ENCODE results near the gene LRP1-AS.

Gene LRP1-AS

DNA sequence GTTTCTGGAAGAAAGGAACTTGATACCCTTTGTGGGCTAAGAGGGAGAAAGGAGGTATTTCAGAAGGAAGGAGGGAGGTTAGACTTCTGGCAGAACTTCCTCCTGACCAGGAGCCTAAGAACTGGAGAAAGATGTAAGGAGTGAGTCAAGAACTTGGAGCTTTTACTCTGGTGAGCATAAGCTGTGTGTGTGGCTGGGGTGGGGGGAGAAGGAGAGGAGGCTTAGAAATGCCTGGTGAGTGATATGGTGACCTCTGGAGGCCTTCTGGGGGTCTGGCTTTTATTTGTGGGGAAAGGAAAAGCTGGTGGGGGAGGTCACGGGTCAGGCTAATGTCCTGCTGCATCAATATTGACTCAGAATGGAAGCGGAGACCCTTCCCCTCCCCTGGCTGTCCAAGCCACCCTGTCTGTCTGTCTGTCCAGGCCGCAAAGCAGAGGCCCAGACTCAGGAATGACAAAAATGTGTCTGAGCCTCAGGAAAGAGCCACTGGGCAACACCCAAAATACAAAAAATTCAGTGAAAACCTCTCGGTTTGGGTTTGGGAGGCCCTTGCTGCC, 14.3 kb downstream of the LRP1-AS start:
- Histone ChIP-seq H3K9ac (ENCODE audit: low read depth, low read length) (peak overlapping the region; percentile 75), H3K36me3 (ENCODE audit: insufficient read depth, low read length) (peaks cover 17% of the 10 kb centered on the region), H3K9me3 (replicated peaks; ENCODE audit: low read length) (no peaks in the 10 kb centered on the region), H3K4me3 (ENCODE audit: low read length) (peak overlapping the region; percentile 80), H3K4me1 (ENCODE audit: control insufficient read depth, insufficient read depth, low read length) (peaks cover 78% of the 10 kb centered on the region), H3K4me2 (ENCODE audit: low read length) (peak overlapping the region; percentile 95), H3K27me3 (ENCODE audit: control insufficient read depth, insufficient read depth, low read length) (no peaks in the 10 kb centered on the region)

- peaks cover 14% of the 10 kb centered on the region for H3K36me3 ChIP-seq (ENCODE audit: insufficient read depth, low read length)
- peak overlapping the region; percentile 75 for H3K9ac ChIP-seq (ENCODE audit: low read depth, low read length)
- peak overlapping the region; percentile 80 for H3K4me3 ChIP-seq (ENCODE audit: low read length)
- H3K4me2 ChIP-seq (ENCODE audit: low read length) = peak overlapping the region; percentile 95
- H3K9me3 ChIP-seq (replicated peaks; ENCODE audit: low read length) = no peaks in the 10 kb centered on the region
- H3K4me1 ChIP-seq (ENCODE audit: control insufficient read depth, insufficient read depth, low read length) = peaks cover 71% of the 10 kb centered on the region
- H3K27me3 ChIP-seq (ENCODE audit: control insufficient read depth, insufficient read depth, low read length) = no peaks in the 10 kb centered on the region
Measured at GRCh38 chr12:57131896-57132744, 15.3 kb downstream of the LRP1-AS start.

- peaks cover 67% of the 10 kb centered on the region for H3K4me1 ChIP-seq (ENCODE audit: control insufficient read depth, insufficient read depth, low read length)
- H3K9ac ChIP-seq (ENCODE audit: low read depth, low read length) = peak overlapping the region; percentile 75
- peak overlapping the region; percentile 95 for H3K4me2 ChIP-seq (ENCODE audit: low read length)
- peak overlapping the region; percentile 80 for H3K4me3 ChIP-seq (ENCODE audit: low read length)
- H3K9me3 ChIP-seq (replicated peaks; ENCODE audit: low read length) = no peaks in the 10 kb centered on the region
- H3K36me3 ChIP-seq (ENCODE audit: insufficient read depth, low read length) = peaks cover 14% of the 10 kb centered on the region
- no peaks in the 10 kb centered on the region for H3K27me3 ChIP-seq (ENCODE audit: control insufficient read depth, insufficient read depth, low read length)
Measured at GRCh38 chr12:57130941-57131340, 16.5 kb downstream of the LRP1-AS start.

DNA sequence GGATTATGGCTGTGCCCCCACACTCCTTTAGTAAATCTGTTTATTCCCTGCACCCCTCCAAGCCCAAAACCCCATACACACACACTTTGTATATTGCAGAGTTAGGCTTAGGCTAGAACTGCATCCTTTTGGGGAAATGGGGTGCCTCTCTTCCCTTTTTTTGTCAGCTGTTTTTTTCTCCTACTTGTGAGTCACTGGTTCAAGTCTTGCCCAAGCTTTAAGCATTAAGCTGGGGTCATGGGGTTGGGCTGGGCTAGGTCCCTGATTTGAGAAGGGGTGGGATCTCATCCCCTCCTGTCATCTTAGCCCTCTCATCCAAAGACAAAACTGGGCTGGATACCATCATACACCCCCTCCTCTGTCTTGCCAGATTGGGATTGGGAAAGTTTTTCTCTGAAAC, 17.5 kb downstream of the LRP1-AS start:
- H3K4me2 ChIP-seq (ENCODE audit: low read length) = peak overlapping the region; percentile 95
- H3K4me1 ChIP-seq (ENCODE audit: control insufficient read depth, insufficient read depth, low read length) = peaks cover 56% of the 10 kb centered on the region
- H3K36me3 ChIP-seq (ENCODE audit: insufficient read depth, low read length) = peaks cover 14% of the 10 kb centered on the region
- H3K9me3 ChIP-seq (replicated peaks; ENCODE audit: low read length) = no peaks in the 10 kb centered on the region
- peak overlapping the region; percentile 75 for H3K9ac ChIP-seq (ENCODE audit: low read depth, low read length)
- H3K4me3 ChIP-seq (ENCODE audit: low read length) = peak overlapping the region; percentile 80
- H3K27me3 ChIP-seq (ENCODE audit: control insufficient read depth, insufficient read depth, low read length) = no peaks in the 10 kb centered on the region

- peak overlapping the region; percentile 95 for H3K4me2 ChIP-seq (ENCODE audit: low read length)
- H3K9me3 ChIP-seq (replicated peaks; ENCODE audit: low read length) = no peaks in the 10 kb centered on the region
- peaks cover 51% of the 10 kb centered on the region for H3K4me1 ChIP-seq (ENCODE audit: control insufficient read depth, insufficient read depth, low read length)
- H3K4me3 ChIP-seq (ENCODE audit: low read length) = peak overlapping the region; percentile 80
- H3K9ac ChIP-seq (ENCODE audit: low read depth, low read length) = peak overlapping the region; percentile 75
- no peaks in the 10 kb centered on the region for H3K27me3 ChIP-seq (ENCODE audit: control insufficient read depth, insufficient read depth, low read length)
- peaks cover 14% of the 10 kb centered on the region for H3K36me3 ChIP-seq (ENCODE audit: insufficient read depth, low read length)
Measured at GRCh38 chr12:57129321-57129842, 18.0 kb downstream of the LRP1-AS start.

DNA sequence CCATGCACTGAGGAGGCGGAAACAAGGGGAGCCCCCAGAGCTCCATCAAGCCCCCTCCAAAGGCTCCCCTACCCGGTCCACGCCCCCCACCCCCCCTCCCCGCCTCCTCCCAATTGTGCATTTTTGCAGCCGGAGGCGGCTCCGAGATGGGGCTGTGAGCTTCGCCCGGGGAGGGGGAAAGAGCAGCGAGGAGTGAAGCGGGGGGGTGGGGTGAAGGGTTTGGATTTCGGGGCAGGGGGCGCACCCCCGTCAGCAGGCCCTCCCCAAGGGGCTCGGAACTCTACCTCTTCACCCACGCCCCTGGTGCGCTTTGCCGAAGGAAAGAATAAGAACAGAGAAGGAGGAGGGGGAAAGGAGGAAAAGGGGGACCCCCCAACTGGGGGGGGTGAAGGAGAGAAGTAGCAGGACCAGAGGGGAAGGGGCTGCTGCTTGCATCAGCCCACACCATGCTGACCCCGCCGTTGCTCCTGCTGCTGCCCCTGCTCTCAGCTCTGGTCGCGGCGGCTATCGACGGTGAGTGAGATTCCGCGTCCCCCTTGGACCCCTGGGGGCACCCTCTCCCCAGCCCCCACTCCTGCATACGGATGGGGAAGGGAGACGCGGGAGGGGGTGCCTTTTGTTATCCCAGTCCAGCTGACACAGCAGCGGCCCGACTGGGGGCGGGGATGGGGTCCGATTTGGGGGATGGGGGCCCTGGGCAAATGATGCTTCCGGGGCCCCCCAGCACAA, 18.7 kb downstream of the LRP1-AS start:
- peak overlapping the region; percentile 95 for H3K4me2 ChIP-seq (ENCODE audit: low read length)
- H3K4me1 ChIP-seq (ENCODE audit: control insufficient read depth, insufficient read depth, low read length) = peaks cover 44% of the 10 kb centered on the region
- H3K27me3 ChIP-seq (ENCODE audit: control insufficient read depth, insufficient read depth, low read length) = no peaks in the 10 kb centered on the region
- H3K4me3 ChIP-seq (ENCODE audit: low read length) = peak overlapping the region; percentile 80
- H3K36me3 ChIP-seq (ENCODE audit: insufficient read depth, low read length) = peaks cover 14% of the 10 kb centered on the region
- H3K9ac ChIP-seq (ENCODE audit: low read depth, low read length) = peak overlapping the region; percentile 75
- no peaks in the 10 kb centered on the region for H3K9me3 ChIP-seq (replicated peaks; ENCODE audit: low read length)

DNA sequence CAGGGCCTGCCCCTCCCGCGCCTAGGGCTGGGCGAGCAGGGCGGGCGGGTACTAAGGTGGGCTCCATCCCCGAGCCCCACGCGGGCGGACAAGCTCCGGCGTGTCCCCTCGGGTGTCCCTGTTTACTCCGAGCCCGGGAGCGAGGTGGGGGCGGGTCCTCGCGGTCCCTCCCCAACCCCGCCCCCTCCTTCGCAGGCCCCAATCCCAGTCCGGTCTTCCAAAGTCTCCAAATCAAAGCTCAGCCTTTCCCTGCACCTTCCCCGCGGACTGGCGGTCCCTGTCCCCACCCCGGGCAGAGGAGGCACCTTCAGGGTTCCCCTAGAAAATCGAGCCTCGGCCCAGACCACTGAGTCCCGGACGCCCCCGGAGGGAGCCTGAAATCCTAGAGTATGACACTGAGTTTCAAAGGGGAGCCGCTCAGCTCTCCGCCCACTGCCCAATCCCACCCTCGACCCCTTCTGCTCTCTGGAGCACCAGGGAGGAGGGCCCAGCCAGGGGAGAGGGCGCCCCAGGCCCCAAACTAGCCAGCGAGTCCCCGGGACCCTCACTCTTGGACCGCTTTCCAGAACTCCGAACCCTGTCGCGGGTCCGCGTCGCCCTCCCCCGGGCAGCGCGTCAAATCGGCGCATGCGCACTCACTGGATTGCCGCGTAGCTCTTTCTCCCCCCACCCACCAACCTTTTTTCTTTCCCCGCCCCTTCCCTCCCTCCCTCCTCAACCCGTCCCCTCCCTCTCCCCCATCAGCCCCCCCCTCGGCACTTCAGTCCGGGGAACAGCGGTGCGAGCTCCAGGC, 19.5 kb downstream of the LRP1-AS start, which contains the start of gene LRP1:
Gene LRP1, plus strand, starts transcription at position 758 of the 793 bp plus-strand sequence. CDS start 482 bp downstream, outside the sequence.
- Histone ChIP-seq H3K4me1 (ENCODE audit: control insufficient read depth, insufficient read depth, low read length) (peaks cover 37% of the 10 kb centered on the region), H3K4me2 (ENCODE audit: low read length) (peak within 1 kb of the TSS; percentile 96), H3K9me3 (replicated peaks; ENCODE audit: low read length) (no peaks in the 10 kb centered on the region), H3K27me3 (ENCODE audit: control insufficient read depth, insufficient read depth, low read length) (no peaks in the 10 kb centered on the region), H3K9ac (ENCODE audit: low read depth, low read length) (peak within 1 kb of the TSS; percentile 79), H3K36me3 (ENCODE audit: insufficient read depth, low read length) (peaks cover 14% of the 10 kb centered on the region), H3K4me3 (ENCODE audit: low read length) (peak within 1 kb of the TSS; percentile 80)

DNA sequence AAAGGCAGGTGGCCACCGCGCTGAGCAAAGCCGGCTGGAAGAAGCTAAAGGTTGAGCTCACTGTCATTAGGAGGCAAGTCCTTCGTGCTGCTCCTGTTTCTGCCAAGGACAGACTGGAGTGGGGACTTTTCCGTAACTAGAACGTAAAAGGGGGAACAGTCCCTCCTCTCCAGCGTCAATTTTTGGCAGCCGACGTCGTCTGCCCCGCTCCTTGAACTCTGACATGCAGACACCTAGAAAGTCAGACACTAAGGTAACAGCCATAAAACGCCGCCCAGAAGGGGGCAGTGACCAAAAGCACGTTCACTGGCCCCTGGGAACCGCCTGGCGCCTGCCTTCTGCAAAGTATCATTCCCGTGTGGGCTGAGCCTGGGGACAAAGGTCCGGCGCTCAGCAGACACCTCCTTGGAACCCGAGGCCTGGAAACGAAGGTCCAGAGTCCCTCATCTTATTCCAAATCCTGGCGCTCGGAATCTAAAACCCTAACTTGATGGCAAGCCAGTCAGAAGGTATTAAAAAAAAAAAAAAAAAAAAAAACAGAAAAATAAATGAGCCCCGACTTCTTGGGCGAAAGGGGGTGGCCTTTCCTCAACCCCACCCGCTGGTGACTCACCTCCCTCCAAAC, 20.2 kb downstream of the LRP1-AS start:
- Histone ChIP-seq H3K4me1 (ENCODE audit: control insufficient read depth, insufficient read depth, low read length) (peaks cover 30% of the 10 kb centered on the region), H3K9ac (ENCODE audit: low read depth, low read length) (peak overlapping the region; percentile 79), H3K4me2 (ENCODE audit: low read length) (peak overlapping the region; percentile 96), H3K27me3 (ENCODE audit: control insufficient read depth, insufficient read depth, low read length) (no peaks in the 10 kb centered on the region), H3K4me3 (ENCODE audit: low read length) (peak overlapping the region; percentile 80), H3K9me3 (replicated peaks; ENCODE audit: low read length) (no peaks in the 10 kb centered on the region), H3K36me3 (ENCODE audit: insufficient read depth, low read length) (peaks cover 13% of the 10 kb centered on the region)

GRCh38 chr12:57126561-57126960, 20.9 kb downstream of the LRP1-AS start:
- Histone ChIP-seq H3K4me1 (ENCODE audit: control insufficient read depth, insufficient read depth, low read length) (peaks cover 24% of the 10 kb centered on the region), H3K9me3 (replicated peaks; ENCODE audit: low read length) (no peaks in the 10 kb centered on the region), H3K27me3 (ENCODE audit: control insufficient read depth, insufficient read depth, low read length) (no peaks in the 10 kb centered on the region), H3K4me2 (ENCODE audit: low read length) (no peak overlapping the region), H3K9ac (ENCODE audit: low read depth, low read length) (no peak overlapping the region), H3K36me3 (ENCODE audit: insufficient read depth, low read length) (peaks cover 6% of the 10 kb centered on the region), H3K4me3 (ENCODE audit: low read length) (no peak overlapping the region)

- no peak overlapping the region for H3K9ac ChIP-seq (ENCODE audit: low read depth, low read length)
- no peaks in the 10 kb centered on the region for H3K9me3 ChIP-seq (replicated peaks; ENCODE audit: low read length)
- no peaks in the 10 kb centered on the region for H3K27me3 ChIP-seq (ENCODE audit: control insufficient read depth, insufficient read depth, low read length)
- peaks cover 3% of the 10 kb centered on the region for H3K36me3 ChIP-seq (ENCODE audit: insufficient read depth, low read length)
- H3K4me2 ChIP-seq (ENCODE audit: low read length) = no peak overlapping the region
- H3K4me3 ChIP-seq (ENCODE audit: low read length) = no peak overlapping the region
- peaks cover 19% of the 10 kb centered on the region for H3K4me1 ChIP-seq (ENCODE audit: control insufficient read depth, insufficient read depth, low read length)
Measured at GRCh38 chr12:57126061-57126460, 21.4 kb downstream of the LRP1-AS start.
